Trophoblast cell (in vitro differentiated cells and primary cell): ENCODE data around the gene CHCHD3.

Experiments used
- DNase-seq, 2 donors: peaks; one replicate each; pipeline ENCODE4 v3.0.0-alpha.2; 2016
- H2AFZ ChIP-seq: 2 replicates; pipeline ENCODE4 v1.6.1; 2013; ENCODE audit warnings: low read length, moderate library complexity, mild to moderate bottlenecking; ENCODE audit not compliant: insufficient read depth, poor library complexity
- H2AK5ac ChIP-seq: 2 replicates; pipeline ENCODE4 v1.6.1; 2013; ENCODE audit warnings: mild to moderate bottlenecking, low read length
- H2BK120ac ChIP-seq: 2 replicates; pipeline ENCODE4 v1.6.1; 2013; ENCODE audit warnings: low read length, mild to moderate bottlenecking, moderate library complexity; ENCODE audit not compliant: insufficient read depth, poor library complexity
- H2BK12ac ChIP-seq: 2 replicates; pipeline ENCODE4 v1.6.1; 2013; ENCODE audit warnings: mild to moderate bottlenecking, low read length, moderate library complexity
- H2BK5ac ChIP-seq: 2 replicates; pipeline ENCODE4 v1.6.1; 2013; ENCODE audit warnings: low read length, low read depth, moderate library complexity, mild to moderate bottlenecking; ENCODE audit not compliant: poor library complexity
- H3K14ac ChIP-seq: 2 replicates; pipeline ENCODE4 v1.6.1; 2013; ENCODE audit warnings: mild to moderate bottlenecking, low read length
- H3K18ac ChIP-seq: 2 replicates; pipeline ENCODE4 v1.6.1; 2013; ENCODE audit warnings: mild to moderate bottlenecking, low read length
- H3K23ac ChIP-seq: 2 replicates; pipeline ENCODE4 v1.6.1; 2013; ENCODE audit warnings: low read length
- H3K27ac ChIP-seq: 2 replicates; pipeline ENCODE4 v1.5.1; 2013; ENCODE audit warnings: low read depth, mild to moderate bottlenecking, inconsistent platforms, low read length, moderate library complexity
- H3K27me3 ChIP-seq: 2 replicates; pipeline ENCODE4 v1.6.1; 2013; ENCODE audit warnings: inconsistent platforms, mild to moderate bottlenecking, low read length, moderate library complexity; ENCODE audit not compliant: insufficient read depth
- H3K36me3 ChIP-seq, 2 experiments: 1 replicate in 1 of 2; 2 replicates in 1 of 2; pipeline ENCODE4 v1.6.1; 2013; ENCODE audit warnings: low read length in 2 of 2, mild to moderate bottlenecking in 2 of 2, moderate library complexity in 1 of 2; ENCODE audit not compliant: insufficient read depth in 2 of 2, control insufficient read depth in 1 of 2
- H3K4ac ChIP-seq: 2 replicates; pipeline ENCODE4 v1.6.1; 2013; ENCODE audit warnings: low read depth, mild to moderate bottlenecking, low read length, moderate library complexity
- H3K4me1 ChIP-seq, 2 experiments: 1 replicate in 1 of 2; 2 replicates in 1 of 2; pipeline ENCODE4 v1.6.1; 2013; ENCODE audit warnings: low read length in 2 of 2, mild to moderate bottlenecking in 2 of 2, moderate library complexity in 1 of 2; ENCODE audit not compliant: insufficient read depth in 2 of 2, control insufficient read depth in 1 of 2
- H3K4me2 ChIP-seq: 2 replicates; pipeline ENCODE4 v1.6.1; 2013; ENCODE audit warnings: inconsistent platforms, mild to moderate bottlenecking, low read length, moderate library complexity
- H3K4me3 ChIP-seq: 2 replicates; pipeline ENCODE4 v1.5.1; 2013; ENCODE audit warnings: mild to moderate bottlenecking, low read depth, low read length, inconsistent platforms
- H3K79me1 ChIP-seq: one replicate; pipeline ENCODE4 v1.6.1; 2013; ENCODE audit warnings: low read length
- H3K79me2 ChIP-seq: 2 replicates; pipeline ENCODE4 v1.6.1; 2013; ENCODE audit warnings: low read length, mild to moderate bottlenecking; ENCODE audit not compliant: control insufficient read depth, insufficient read depth, poor library complexity
- H3K9ac ChIP-seq: 2 replicates; pipeline ENCODE4 v1.6.1; 2013; ENCODE audit warnings: mild to moderate bottlenecking, low read length
- H3K9me3 ChIP-seq: 2 replicates; pipeline ENCODE4 v1.6.1; 2013; ENCODE audit warnings: low read depth, mild to moderate bottlenecking, control low read depth, inconsistent platforms, low read length; ENCODE audit not compliant: insufficient read depth
- H4K12ac ChIP-seq: 2 replicates; pipeline ENCODE4 v1.6.1; 2013; ENCODE audit warnings: low read depth, mild to moderate bottlenecking, low read length, moderate library complexity
- H4K8ac ChIP-seq: 2 replicates; pipeline ENCODE4 v1.6.1; 2013; ENCODE audit warnings: low read depth, mild to moderate bottlenecking, low read length, moderate library complexity
- H4K91ac ChIP-seq: one replicate; pipeline ENCODE4 v1.6.1; 2013; ENCODE audit warnings: low read depth, mild to moderate bottlenecking, low read length, moderate library complexity
- WGBS: extraction: QIAGEN DNeasy Blood & Tissue Kit; methylation state at CpG from one replicate; pipeline ENCODE4 v1.1.7; 2013; ENCODE audit warnings: missing lambda C conversion rate; ENCODE audit not compliant: insufficient read length, insufficient coverage; ENCODE audit errors: extremely low coverage; 5-methylcytosine and 5-hydroxymethylcytosine counted together

CHCHD3 gene

DNA sequence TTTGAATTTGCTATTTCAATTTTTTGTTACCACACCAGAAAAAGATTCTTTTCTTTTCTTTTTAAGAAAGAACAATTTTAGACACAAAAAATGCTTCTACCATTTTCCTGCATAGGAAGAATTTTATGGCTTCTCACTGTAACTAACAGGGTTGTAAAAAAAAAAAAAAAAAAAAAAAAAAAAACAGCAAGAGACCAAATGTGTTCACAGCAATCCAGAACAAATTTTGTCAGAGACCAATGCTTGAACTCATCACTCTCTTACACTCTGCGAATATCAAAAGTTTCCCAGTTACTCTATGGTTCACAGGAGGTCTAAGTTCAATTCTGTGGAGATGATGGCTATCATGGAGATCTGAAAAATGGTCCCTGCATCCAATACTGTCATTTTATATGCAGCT is 84.4 kb downstream of the CHCHD3 start:
- no peak overlapping the region for H2BK12ac ChIP-seq
- no peak overlapping the region for H3K23ac ChIP-seq
- no peak overlapping the region for H2BK120ac ChIP-seq
- no peak overlapping the region for H3K4ac ChIP-seq
- H2AK5ac ChIP-seq: no peak overlapping the region
- H3K9ac ChIP-seq: no peak overlapping the region
- no peaks in the 10 kb centered on the region for H3K27me3 ChIP-seq
- H4K8ac ChIP-seq: no peak overlapping the region
- no CpG with 5 or more reads among the region's 1 CpG for WGBS
- no peak overlapping the region for H2BK5ac ChIP-seq
- no peak overlapping the region for H3K18ac ChIP-seq
- no peaks in the 10 kb centered on the region for H3K4me1 ChIP-seq
- H4K91ac ChIP-seq: no peak overlapping the region
- no peaks in the 10 kb centered on the region for H3K79me1 ChIP-seq
- no peak overlapping the region for H3K27ac ChIP-seq
- DNase-seq: no peak
- no peaks in the 10 kb centered on the region for H3K36me3 ChIP-seq
- no peaks in the 10 kb centered on the region for H3K79me2 ChIP-seq
- H3K9me3 ChIP-seq: no peaks in the 10 kb centered on the region
- H2AFZ ChIP-seq: no peak overlapping the region
- H3K4me2 ChIP-seq: no peak overlapping the region
- no peak overlapping the region for H4K12ac ChIP-seq
- H3K14ac ChIP-seq: no peak overlapping the region
- H3K4me3 ChIP-seq: no peak overlapping the region

DNA sequence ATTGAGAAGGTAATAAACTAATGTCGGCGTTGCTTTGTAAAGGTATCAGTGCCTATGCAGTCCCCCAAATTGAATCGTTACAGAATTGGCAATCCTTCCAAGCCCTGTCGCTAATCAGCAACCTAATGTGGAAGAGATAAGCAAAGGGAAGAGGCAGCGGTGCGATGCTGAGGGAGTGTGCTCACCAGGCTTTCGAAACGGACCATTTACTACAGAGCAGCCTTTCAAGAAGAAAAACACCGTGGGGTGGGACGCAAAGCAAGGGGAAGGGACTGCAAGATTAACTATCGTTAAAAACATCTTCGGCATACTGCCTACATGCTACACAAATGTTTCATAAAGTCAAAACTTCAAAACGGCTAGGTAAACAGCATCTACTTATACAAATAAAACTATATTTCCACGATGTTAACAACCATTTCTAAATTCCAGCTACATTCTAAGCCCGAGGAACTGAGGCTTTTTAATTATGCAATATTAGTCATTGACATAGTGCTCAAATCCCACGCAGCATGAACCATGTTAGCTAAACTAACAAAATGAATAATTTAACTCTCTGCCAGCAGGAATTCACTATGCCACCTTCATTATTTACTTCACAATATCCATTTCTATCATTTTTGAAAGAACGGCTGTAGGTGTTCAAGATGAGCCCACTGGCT is 85.2 kb downstream of the CHCHD3 start:
- Histone ChIP-seq H3K23ac (no peak overlapping the region), H3K36me3 (no peaks in the 10 kb centered on the region), H3K9me3 (no peaks in the 10 kb centered on the region), H3K27ac (no peak overlapping the region), H3K18ac (no peak overlapping the region), H3K27me3 (no peaks in the 10 kb centered on the region), H4K12ac (no peak overlapping the region), H2BK120ac (no peak overlapping the region), H3K4me2 (no peak overlapping the region), H2BK12ac (no peak overlapping the region), H3K79me1 (no peaks in the 10 kb centered on the region), H3K79me2 (peaks cover 3% of the 10 kb centered on the region), H3K4me1 (peaks cover 0 to 3% of the 10 kb centered on the region in 2 experiments), H2AFZ (no peak overlapping the region), H4K91ac (no peak overlapping the region), H4K8ac (no peak overlapping the region), H3K4ac (no peak overlapping the region), H3K4me3 (no peak overlapping the region), H2BK5ac (no peak overlapping the region), H3K9ac (no peak overlapping the region), H3K14ac (no peak overlapping the region), H2AK5ac (no peak overlapping the region)
- no CpG with 5 or more reads among the region's 17 CpGs for WGBS
- DNase-seq: no peak

DNA sequence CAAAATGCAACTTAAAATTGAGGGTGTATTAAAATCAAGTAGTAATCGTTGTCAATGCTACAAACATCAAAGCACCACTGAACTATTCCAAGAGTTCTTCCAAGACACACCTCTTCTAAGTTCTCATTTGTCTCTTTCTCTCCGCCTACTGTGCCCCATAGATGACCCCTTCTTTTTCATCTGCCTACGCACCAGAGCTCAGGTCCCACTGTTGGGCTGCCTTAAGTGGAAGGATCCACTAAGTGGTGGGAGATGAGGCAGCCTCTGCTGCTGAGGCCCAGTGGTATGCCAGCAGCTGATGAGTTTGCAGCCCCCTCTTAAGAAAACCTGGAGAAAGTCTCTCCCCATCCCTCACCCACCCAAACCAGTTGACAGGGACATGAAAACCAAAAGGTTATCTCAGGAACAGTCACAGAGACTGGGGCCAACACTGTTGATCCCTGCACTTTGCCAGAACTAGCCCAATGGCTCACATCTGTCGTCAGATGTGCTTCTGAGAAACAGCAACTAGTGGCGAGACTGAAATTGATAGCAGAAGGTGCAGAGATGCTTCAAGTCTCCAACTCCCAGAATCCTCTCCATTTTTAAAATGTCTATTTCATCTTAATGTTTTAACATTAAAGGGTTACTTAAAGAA is 88.4 kb downstream of the CHCHD3 start:
- H2AK5ac ChIP-seq: no peak overlapping the region
- no peak overlapping the region for H3K4me2 ChIP-seq
- peaks cover 0 to 3% of the 10 kb centered on the region in 2 experiments for H3K4me1 ChIP-seq
- WGBS: no CpG with 5 or more reads among the region's 5 CpGs
- no peak overlapping the region for H3K27ac ChIP-seq
- no peak overlapping the region for H4K91ac ChIP-seq
- H2BK12ac ChIP-seq: no peak overlapping the region
- no peak overlapping the region for H3K9ac ChIP-seq
- H4K8ac ChIP-seq: no peak overlapping the region
- H3K27me3 ChIP-seq: no peaks in the 10 kb centered on the region
- DNase-seq: no peak
- no peaks in the 10 kb centered on the region for H3K36me3 ChIP-seq
- peaks cover 3% of the 10 kb centered on the region for H3K79me2 ChIP-seq
- no peak overlapping the region for H2BK5ac ChIP-seq
- no peaks in the 10 kb centered on the region for H3K9me3 ChIP-seq
- no peak overlapping the region for H3K14ac ChIP-seq
- H3K18ac ChIP-seq: no peak overlapping the region
- no peak overlapping the region for H2AFZ ChIP-seq
- H3K4me3 ChIP-seq: no peak overlapping the region
- H3K79me1 ChIP-seq: no peaks in the 10 kb centered on the region
- H3K23ac ChIP-seq: no peak overlapping the region
- no peak overlapping the region for H4K12ac ChIP-seq
- H2BK120ac ChIP-seq: no peak overlapping the region
- H3K4ac ChIP-seq: no peak overlapping the region

DNA sequence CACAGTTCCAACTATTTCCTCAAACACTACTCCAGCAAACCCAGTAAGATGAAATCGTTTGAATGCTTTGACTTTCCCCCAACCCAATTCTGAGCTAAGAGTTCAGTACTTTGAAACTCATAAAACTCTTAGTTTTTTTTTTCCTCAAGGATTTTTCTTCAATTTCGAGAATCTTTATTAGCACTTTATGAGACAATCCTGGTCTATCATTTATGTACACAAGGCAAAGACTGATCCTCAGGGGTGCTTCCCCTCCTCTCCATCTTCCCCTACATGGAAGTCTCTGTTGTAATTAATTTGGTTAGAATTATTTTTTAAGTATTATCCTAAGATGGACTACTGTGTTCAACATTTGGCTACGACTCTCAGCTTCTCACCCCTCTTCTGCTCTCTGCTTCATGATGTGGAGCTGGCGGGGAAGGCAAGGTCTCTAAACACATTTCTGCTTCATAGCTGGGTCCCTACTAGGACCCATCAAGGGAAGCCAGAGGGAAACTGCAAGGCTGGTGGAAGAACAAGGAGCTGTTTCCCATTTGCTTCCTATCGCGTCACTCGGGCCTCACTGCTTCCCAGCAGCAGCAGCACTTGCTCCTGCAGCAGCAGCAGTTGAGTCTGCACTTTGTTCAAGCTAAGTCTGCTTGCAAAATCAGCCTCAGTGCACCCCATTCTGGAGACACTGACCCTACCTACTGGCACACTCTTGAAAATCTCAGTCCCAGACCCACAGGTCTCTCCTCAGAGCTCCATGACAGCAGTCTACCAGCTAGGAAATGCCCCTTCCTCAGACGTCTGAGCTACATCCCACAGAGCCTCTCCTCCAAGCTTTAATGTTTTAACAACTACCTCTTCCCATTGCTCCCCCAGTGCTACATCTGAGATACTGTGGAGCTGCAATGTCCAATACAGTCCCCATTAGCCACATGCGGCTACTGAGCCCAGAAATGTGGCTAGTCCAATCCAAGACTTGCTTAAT is 90.0 kb downstream of the CHCHD3 start:
- Histone ChIP-seq H3K79me1 (no peaks in the 10 kb centered on the region), H2AFZ (no peak overlapping the region), H3K27ac (no peak overlapping the region), H4K91ac (no peak overlapping the region), H3K27me3 (no peaks in the 10 kb centered on the region), H3K36me3 (no peaks in the 10 kb centered on the region), H2BK120ac (no peak overlapping the region), H3K79me2 (peaks cover 3% of the 10 kb centered on the region), H4K8ac (no peak overlapping the region), H2BK5ac (no peak overlapping the region), H3K4me1 (peaks cover 0 to 3% of the 10 kb centered on the region in 2 experiments), H3K4me3 (no peak overlapping the region), H2AK5ac (no peak overlapping the region), H3K9me3 (no peaks in the 10 kb centered on the region), H3K18ac (peak overlapping the region; percentile 35), H2BK12ac (no peak overlapping the region), H3K14ac (no peak overlapping the region), H3K9ac (no peak overlapping the region), H3K4me2 (no peak overlapping the region), H4K12ac (no peak overlapping the region), H3K4ac (no peak overlapping the region), H3K23ac (no peak overlapping the region)
- no CpG with 5 or more reads among the region's 9 CpGs for WGBS
- no peak for DNase-seq
